GM12878 (cell line): ENCODE measurements around the gene MVK. TPM values are rescaled to one million over a fixed set of nuclear protein-coding genes. Genes with fewer than 3 reads are reported as not detected.

Experiments used
- ATAC-seq: fragments of 200-7000 bp; cut with Tn5 transposase; 3 replicates; pipeline ENCODE4 v1.9.1; 2020; ENCODE audit warnings: mild to moderate bottlenecking, moderate library complexity
- BruUV-seq: library from RNA; stranded (reverse); fragments of 400-500 nt; replicated peaks from 2 replicates; lab custom pipeline; 2021; lab: Mats Ljungman, UMichigan
- CTCF ChIA-PET: fragments of 300-600 bp; sonication (Branson Sonifier 250); formaldehyde crosslinking; extraction: SDS; loops from one replicate; lab custom pipeline; 2021; ENCODE audit warnings: inconsistent platforms; lab: Yijun Ruan, JAX
- POLR2A ChIA-PET: fragments of 350-600 bp; formaldehyde crosslinking; extraction: SDS; loops from one replicate; lab custom pipeline; 2021; ENCODE audit warnings: inconsistent platforms; lab: Charles Lee
- RAD21 ChIA-PET: fragments of 300-600 bp; sonication (Branson Sonifier 250); formaldehyde crosslinking; loops from one replicate; lab custom pipeline; 2023; ENCODE audit warnings: antibody characterized with exemption; ENCODE audit not compliant: unreplicated experiment; lab: Charles Lee
- SMC1A ChIA-PET: fragments of 300-600 bp; sonication (Branson Sonifier 250); formaldehyde crosslinking; loops from one replicate; lab custom pipeline; 2023; ENCODE audit not compliant: unreplicated experiment, uncharacterized antibody; lab: Charles Lee
- DNase-seq: peaks from one replicate; pipeline ENCODE4 v3.0.0-alpha.2; 2011; ENCODE audit warnings: low read depth, low spot score
- FAIRE-seq: peaks from 3 replicates; lab custom pipeline; 2011; peaks lifted over from hg19 to GRCh38; lab: Jason Lieb, UNC
- H2AFZ ChIP-seq: 2 replicates; pipeline ENCODE4 v1.6.0; 2011; ENCODE audit warnings: low read depth, low read length, control low read depth; ENCODE audit not compliant: control insufficient read depth
- H3K27ac ChIP-seq: 2 replicates; pipeline ENCODE4 v1.5.1; 2011; ENCODE audit warnings: control low read depth; ENCODE audit not compliant: control insufficient read depth, insufficient read depth
- H3K27me3 ChIP-seq, 2 experiments: replicated peaks in 1 of 2; 2 replicates each; pipeline versions ENCODE4 v1.6.0 to v1.6.1; 2011; ENCODE audit warnings: low read length in 1 of 2; ENCODE audit not compliant: control insufficient read depth in 2 of 2, insufficient read depth in 2 of 2
- H3K36me3 ChIP-seq, 2 experiments: 2 replicates each; pipeline ENCODE4 v1.5.1; 2011; ENCODE audit warnings: low read length in 1 of 2; ENCODE audit not compliant: control insufficient read depth in 2 of 2, insufficient read depth in 2 of 2
- H3K4me1 ChIP-seq: 2 replicates; pipeline ENCODE4 v1.6.1; 2011; ENCODE audit warnings: mild to moderate bottlenecking, low read length, moderate library complexity, mixed read lengths; ENCODE audit not compliant: control insufficient read depth, insufficient read depth
- H3K4me2 ChIP-seq: 2 replicates; pipeline ENCODE4 v1.6.0; 2011; ENCODE audit warnings: control low read depth; ENCODE audit not compliant: control insufficient read depth, insufficient read depth
- H3K4me3 ChIP-seq: fragments of 200-600 bp; sonication (generic); 2 replicates; pipeline ENCODE4 v1.5.1; 2016
- H3K79me2 ChIP-seq: 2 replicates; pipeline ENCODE4 v1.6.0; 2011; ENCODE audit warnings: low read length; ENCODE audit not compliant: control insufficient read depth, insufficient read depth
- H3K9ac ChIP-seq: 2 replicates; pipeline ENCODE4 v1.8.0; 2011; ENCODE audit warnings: low read length, control low read depth, mixed read lengths; ENCODE audit not compliant: control insufficient read depth, insufficient read depth
- H3K9me3 ChIP-seq: replicated peaks from 3 replicates; pipeline ENCODE4 v1.5.1; 2011; ENCODE audit warnings: mild to moderate bottlenecking, low read length; ENCODE audit not compliant: control insufficient read depth, insufficient read depth
- H4K20me1 ChIP-seq: 2 replicates; pipeline ENCODE4 v1.6.0; 2011; ENCODE audit not compliant: control insufficient read depth, insufficient read depth
- ASH2L ChIP-seq: fragments of 300-600, 200-600 bp; sonication (generic); IDR thresholded peaks from 2 replicates; pipeline ENCODE4 v1.6.1; 2017; ENCODE audit warnings: low read depth, mild to moderate bottlenecking, borderline replicate concordance
- CREM ChIP-seq: IDR thresholded peaks from 2 replicates; pipeline ENCODE4 v1.6.1; 2014; ENCODE audit warnings: antibody characterized with exemption, low read depth
- HDGF ChIP-seq: fragments of 450-650 bp; IDR thresholded peaks from 2 replicates; pipeline ENCODE4 v1.6.1; 2016; ENCODE audit warnings: antibody characterized with exemption
- JUNB ChIP-seq: IDR thresholded peaks from 2 replicates; pipeline ENCODE4 v1.6.1; 2016; ENCODE audit warnings: antibody characterized with exemption, mild to moderate bottlenecking
- SIN3A ChIP-seq: IDR thresholded peaks from 2 replicates; pipeline ENCODE4 v1.6.1; 2012; ENCODE audit warnings: low read depth, low read length, improper control_type of control experiment
- YY1 ChIP-seq: IDR thresholded peaks from 2 replicates; pipeline ENCODE4 v1.6.1; 2011; ENCODE audit warnings: low read depth, mild to moderate bottlenecking, low read length
- ZBED1 ChIP-seq: IDR thresholded peaks from 2 replicates; pipeline ENCODE4 v1.6.1; 2016; ENCODE audit warnings: borderline replicate concordance
- ZNF24 ChIP-seq: fragments of 450-650 bp; IDR thresholded peaks from 2 replicates; pipeline ENCODE4 v1.6.1; 2017; ENCODE audit warnings: antibody characterized with exemption, mild to moderate bottlenecking
- WGBS: methylation state at CpG from one replicate; pipeline ENCODE4 v1.1.6; 2016; ENCODE audit warnings: low lambda C conversion rate; ENCODE audit not compliant: insufficient replicate concordance, insufficient coverage; ENCODE audit errors: missing lambda C conversion rate; 5-methylcytosine and 5-hydroxymethylcytosine counted together
- in situ Hi-C: fragments of 300-500 bp; cut with MboI; formaldehyde crosslinking; loops from 9 replicates; pipeline ENCODE4 v1.14.3; 2018; ENCODE audit warnings: mixed read lengths
- intact Hi-C: fragments of 100-400 bp; cut with micrococcal nuclease; formaldehyde crosslinking; loops from one replicate; pipeline ENCODE4 v1.14.2; 2022; ENCODE audit not compliant: unreplicated experiment
- polyA plus RNA-seq, 11 experiments: library from polyadenylated mRNA; depleted of rRNA in 4 of 11; unstranded in 6 of 11; stranded (reverse) in 5 of 11; fragments of >200 nt; fragmentation: Nextera tagmentation in 4 of 11; fragmentation: Illumina TruSeq in 1 of 11; extraction: Ambion mirVana in 4 of 11; extraction: Trizol in 1 of 11; gene quantifications; 1 replicate in 1 of 11; 2 replicates in 10 of 11; pipeline versions ENCODE4 v1.2.1 to v1.2.3, GENCODE V29; 2011 to 2016; ENCODE audit warnings: inconsistent platforms in 2 of 11, missing spikeins in 2 of 11, low read depth in 1 of 11
- total RNA-seq, 4 experiments: library from RNA; depleted of rRNA in 3 of 4; stranded (reverse); fragments of >200 nt in 3 of 4; fragmentation: Illumina TruSeq in 1 of 4; extraction: Trizol in 1 of 4; gene quantifications; 2 replicates each; pipeline versions ENCODE4 v1.2.1 to v1.2.3, GENCODE V29; 2013 to 2021
- TF ChIP-seq, protein P1 (sequence below): fragments of 450-650 bp; formaldehyde crosslinking; IDR thresholded peaks from 2 replicates; pipeline ENCODE4 v1.5.0; 2022; ENCODE audit warnings: mild to moderate bottlenecking, missing genetic modification characterization
- TF ChIP-seq, protein P2 (sequence below): IDR thresholded peaks from 2 replicates; pipeline ENCODE4 v1.6.1; 2012; ENCODE audit warnings: low read depth, low read length, improper control_type of control experiment
- TF ChIP-seq, protein P3 (sequence below): fragments of 150-350 bp; IDR thresholded peaks from 2 replicates; pipeline ENCODE4 v1.6.1; 2016; ENCODE audit warnings: low read depth, low read length

MVK gene
- total and polyA plus RNA-seq, 10 of the 15 experiments (the other 5 are each of a cell fraction or from before 2014, with no cell fraction given): 0.24 to 46.7 (median 31.9) TPM

DNA sequence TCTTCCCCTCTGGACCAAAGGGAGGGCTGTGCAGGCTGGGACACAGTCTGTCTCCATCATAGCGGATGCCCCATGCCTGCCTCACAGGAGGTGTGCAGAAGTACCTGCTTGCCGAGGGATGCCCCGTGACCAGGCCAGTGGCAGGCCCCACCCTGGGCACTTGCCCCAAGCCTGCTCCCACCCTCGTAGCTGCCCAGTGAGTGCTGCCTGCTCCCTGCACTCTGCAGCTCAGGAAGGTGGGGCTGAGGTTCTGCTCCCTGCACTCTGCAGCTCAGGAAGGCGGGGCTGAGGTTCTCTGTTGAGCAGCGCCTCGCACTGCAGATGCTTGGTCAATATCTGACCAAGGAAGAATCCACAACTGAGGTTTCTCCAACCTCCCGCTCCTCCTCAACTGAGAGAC lies 7.2 kb upstream of the MVK start:
- no peak for ATAC-seq
- no peak for FAIRE-seq
- Histone ChIP-seq H3K4me2 (no peak overlapping the region), H2AFZ (no peak overlapping the region), H3K36me3 (peaks cover 1 to 20% of the 10 kb centered on the region in 2 experiments; a peak in 3 of 4 replicates), H3K4me1 (no peaks in the 10 kb centered on the region), H3K9ac (no peak overlapping the region), H4K20me1 (no peaks in the 10 kb centered on the region), H3K27ac (no peak overlapping the region), H3K27me3 (no peaks in the 10 kb centered on the region), H3K4me3 (no peak overlapping the region), H3K79me2 (no peaks in the 10 kb centered on the region), H3K9me3 (peaks cover 11% of the 10 kb centered on the region; the same call in 2 of the 3 replicates)
- POLR2A ChIA-PET: no interaction called here
- TF ChIP-seq ZNF24 (no peak), ASH2L (no peak)
- RAD21 ChIA-PET: no interaction called here
- CTCF ChIA-PET: no interaction called here
- BruUV-seq: no TSS peak
- intact Hi-C loops: no loop called here
- SMC1A ChIA-PET: no interaction called here
- in situ Hi-C loops: no loop called here
- no peak for DNase-seq
- over 99% methylated on average over 8 of the region's 8 CpGs for WGBS

DNA sequence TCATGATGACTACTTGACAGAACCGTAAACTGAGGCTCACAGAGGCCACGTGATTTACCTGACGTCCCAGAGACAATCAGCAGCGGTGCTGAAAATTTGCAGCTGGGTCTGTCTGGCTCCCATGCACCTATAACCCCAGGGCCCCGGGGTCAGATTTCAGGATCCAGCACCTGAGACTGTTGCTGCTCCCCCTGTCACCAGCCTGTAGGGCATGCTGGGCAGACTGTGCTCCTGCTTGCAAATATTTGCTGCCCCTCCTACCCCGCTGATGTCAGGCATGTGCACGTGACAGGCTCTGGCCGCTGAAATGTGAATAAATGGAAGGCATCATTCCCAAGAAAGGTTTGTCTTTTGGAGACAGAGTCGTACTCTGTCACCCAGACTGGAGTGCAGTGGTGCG lies 6.3 kb upstream of the MVK start:
- intact Hi-C loops (no loop called here), in situ Hi-C loops (no loop called here)
- no peak overlapping the region for H3K27ac ChIP-seq
- ChIA-PET RAD21 (no interaction called here), CTCF (no interaction called here), SMC1A (no interaction called here), POLR2A (no interaction called here)
- H3K9me3 ChIP-seq: peaks cover 7% of the 10 kb centered on the region; the same call in 2 of the 3 replicates
- FAIRE-seq (no peak), ATAC-seq (no peak), DNase-seq (no peak)
- no TSS peak for BruUV-seq
- WGBS: 98% methylated on average over 10 of the region's 10 CpGs
- H3K79me2 ChIP-seq: no peaks in the 10 kb centered on the region; the same call in 1 of the 2 replicates
- no peak overlapping the region for H3K4me3 ChIP-seq
- no peaks in the 10 kb centered on the region for H3K4me1 ChIP-seq
- no peak for TF ChIP-seq CREM
- no peak for TF ChIP-seq YY1
- TF ChIP-seq, protein P1, sequence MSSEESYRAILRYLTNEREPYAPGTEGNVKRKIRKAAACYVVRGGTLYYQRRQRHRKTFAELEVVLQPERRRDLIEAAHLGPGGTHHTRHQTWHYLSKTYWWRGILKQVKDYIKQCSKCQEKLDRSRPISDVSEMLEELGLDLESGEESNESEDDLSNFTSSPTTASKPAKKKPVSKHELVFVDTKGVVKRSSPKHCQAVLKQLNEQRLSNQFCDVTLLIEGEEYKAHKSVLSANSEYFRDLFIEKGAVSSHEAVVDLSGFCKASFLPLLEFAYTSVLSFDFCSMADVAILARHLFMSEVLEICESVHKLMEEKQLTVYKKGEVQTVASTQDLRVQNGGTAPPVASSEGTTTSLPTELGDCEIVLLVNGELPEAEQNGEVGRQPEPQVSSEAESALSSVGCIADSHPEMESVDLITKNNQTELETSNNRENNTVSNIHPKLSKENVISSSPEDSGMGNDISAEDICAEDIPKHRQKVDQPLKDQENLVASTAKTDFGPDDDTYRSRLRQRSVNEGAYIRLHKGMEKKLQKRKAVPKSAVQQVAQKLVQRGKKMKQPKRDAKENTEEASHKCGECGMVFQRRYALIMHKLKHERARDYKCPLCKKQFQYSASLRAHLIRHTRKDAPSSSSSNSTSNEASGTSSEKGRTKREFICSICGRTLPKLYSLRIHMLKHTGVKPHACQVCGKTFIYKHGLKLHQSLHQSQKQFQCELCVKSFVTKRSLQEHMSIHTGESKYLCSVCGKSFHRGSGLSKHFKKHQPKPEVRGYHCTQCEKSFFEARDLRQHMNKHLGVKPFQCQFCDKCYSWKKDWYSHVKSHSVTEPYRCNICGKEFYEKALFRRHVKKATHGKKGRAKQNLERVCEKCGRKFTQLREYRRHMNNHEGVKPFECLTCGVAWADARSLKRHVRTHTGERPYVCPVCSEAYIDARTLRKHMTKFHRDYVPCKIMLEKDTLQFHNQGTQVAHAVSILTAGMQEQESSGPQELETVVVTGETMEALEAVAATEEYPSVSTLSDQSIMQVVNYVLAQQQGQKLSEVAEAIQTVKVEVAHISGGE (CRISPR knock-in tag): no peak
- TF ChIP-seq, protein P2, sequence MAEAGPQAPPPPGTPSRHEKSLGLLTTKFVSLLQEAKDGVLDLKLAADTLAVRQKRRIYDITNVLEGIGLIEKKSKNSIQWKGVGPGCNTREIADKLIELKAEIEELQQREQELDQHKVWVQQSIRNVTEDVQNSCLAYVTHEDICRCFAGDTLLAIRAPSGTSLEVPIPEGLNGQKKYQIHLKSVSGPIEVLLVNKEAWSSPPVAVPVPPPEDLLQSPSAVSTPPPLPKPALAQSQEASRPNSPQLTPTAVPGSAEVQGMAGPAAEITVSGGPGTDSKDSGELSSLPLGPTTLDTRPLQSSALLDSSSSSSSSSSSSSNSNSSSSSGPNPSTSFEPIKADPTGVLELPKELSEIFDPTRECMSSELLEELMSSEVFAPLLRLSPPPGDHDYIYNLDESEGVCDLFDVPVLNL: no peak
- no peak for TF ChIP-seq HDGF
- no peak for TF ChIP-seq JUNB
- no peak for TF ChIP-seq SIN3A
- no peak for TF ChIP-seq ZBED1
- TF ChIP-seq, protein P3, sequence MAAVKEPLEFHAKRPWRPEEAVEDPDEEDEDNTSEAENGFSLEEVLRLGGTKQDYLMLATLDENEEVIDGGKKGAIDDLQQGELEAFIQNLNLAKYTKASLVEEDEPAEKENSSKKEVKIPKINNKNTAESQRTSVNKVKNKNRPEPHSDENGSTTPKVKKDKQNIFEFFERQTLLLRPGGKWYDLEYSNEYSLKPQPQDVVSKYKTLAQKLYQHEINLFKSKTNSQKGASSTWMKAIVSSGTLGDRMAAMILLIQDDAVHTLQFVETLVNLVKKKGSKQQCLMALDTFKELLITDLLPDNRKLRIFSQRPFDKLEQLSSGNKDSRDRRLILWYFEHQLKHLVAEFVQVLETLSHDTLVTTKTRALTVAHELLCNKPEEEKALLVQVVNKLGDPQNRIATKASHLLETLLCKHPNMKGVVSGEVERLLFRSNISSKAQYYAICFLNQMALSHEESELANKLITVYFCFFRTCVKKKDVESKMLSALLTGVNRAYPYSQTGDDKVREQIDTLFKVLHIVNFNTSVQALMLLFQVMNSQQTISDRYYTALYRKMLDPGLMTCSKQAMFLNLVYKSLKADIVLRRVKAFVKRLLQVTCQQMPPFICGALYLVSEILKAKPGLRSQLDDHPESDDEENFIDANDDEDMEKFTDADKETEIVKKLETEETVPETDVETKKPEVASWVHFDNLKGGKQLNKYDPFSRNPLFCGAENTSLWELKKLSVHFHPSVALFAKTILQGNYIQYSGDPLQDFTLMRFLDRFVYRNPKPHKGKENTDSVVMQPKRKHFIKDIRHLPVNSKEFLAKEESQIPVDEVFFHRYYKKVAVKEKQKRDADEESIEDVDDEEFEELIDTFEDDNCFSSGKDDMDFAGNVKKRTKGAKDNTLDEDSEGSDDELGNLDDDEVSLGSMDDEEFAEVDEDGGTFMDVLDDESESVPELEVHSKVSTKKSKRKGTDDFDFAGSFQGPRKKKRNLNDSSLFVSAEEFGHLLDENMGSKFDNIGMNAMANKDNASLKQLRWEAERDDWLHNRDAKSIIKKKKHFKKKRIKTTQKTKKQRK: no peak
- H4K20me1 ChIP-seq: no peaks in the 10 kb centered on the region
- no peak overlapping the region for H3K9ac ChIP-seq
- H3K27me3 ChIP-seq: no peaks in the 10 kb centered on the region
- no peak overlapping the region for H3K4me2 ChIP-seq
- H2AFZ ChIP-seq: no peak overlapping the region
- H3K36me3 ChIP-seq: peaks cover 1 to 20% of the 10 kb centered on the region in 2 experiments; a peak in 3 of 4 replicates
